Mesenchymal stem cell (in vitro differentiated cells and primary cell): ENCODE results near the gene SLC16A7.

Experiments used
- DNase-seq: peaks from one replicate; pipeline ENCODE4 v3.0.0-alpha.2; 2013
- H2AFZ ChIP-seq: one replicate; pipeline ENCODE4 v1.6.1; 2013; ENCODE audit warnings: low read depth, mild to moderate bottlenecking, control low read depth, inconsistent platforms, low read length, moderate library complexity
- H2AK5ac ChIP-seq: 2 replicates; pipeline ENCODE4 v1.6.1; 2013; ENCODE audit warnings: low read length, moderate library complexity, mild to moderate bottlenecking, inconsistent platforms; ENCODE audit not compliant: severe bottlenecking
- H2BK120ac ChIP-seq: one replicate; pipeline ENCODE4 v1.6.1; 2013; ENCODE audit warnings: low read depth, mild to moderate bottlenecking, inconsistent platforms, low read length, moderate library complexity
- H2BK12ac ChIP-seq, 2 experiments: one replicate each; pipeline ENCODE4 v1.6.1; 2013; ENCODE audit warnings: inconsistent platforms in 2 of 2, low read length in 2 of 2, mild to moderate bottlenecking in 2 of 2, moderate library complexity in 2 of 2, control low read depth in 1 of 2
- H2BK15ac ChIP-seq: one replicate; pipeline ENCODE4 v1.6.1; 2013; ENCODE audit warnings: mild to moderate bottlenecking, low read depth, inconsistent platforms; ENCODE audit not compliant: poor library complexity, severe bottlenecking
- H2BK5ac ChIP-seq: 2 replicates; pipeline ENCODE4 v1.6.1; 2013; ENCODE audit warnings: low read depth, mild to moderate bottlenecking, low read length, control low read depth, inconsistent platforms; ENCODE audit not compliant: poor library complexity, severe bottlenecking
- H3K14ac ChIP-seq, 2 experiments: one replicate each; pipeline ENCODE4 v1.6.1; 2013; ENCODE audit warnings: inconsistent platforms in 2 of 2, low read length in 2 of 2, control low read depth in 1 of 2, mild to moderate bottlenecking in 1 of 2, moderate library complexity in 1 of 2
- H3K18ac ChIP-seq, 2 experiments: one replicate each; pipeline ENCODE4 v1.6.1; 2013; ENCODE audit warnings: inconsistent platforms in 2 of 2, low read length in 2 of 2, control low read depth in 1 of 2, low read depth in 1 of 2, mild to moderate bottlenecking in 1 of 2
- H3K23ac ChIP-seq, 2 experiments: one replicate each; pipeline ENCODE4 v1.6.1; 2013; ENCODE audit warnings: inconsistent platforms in 2 of 2, low read length in 2 of 2, mild to moderate bottlenecking in 2 of 2, moderate library complexity in 2 of 2, control low read depth in 1 of 2
- H3K27ac ChIP-seq: 2 replicates; pipeline ENCODE4 v1.5.1; 2013; ENCODE audit warnings: mild to moderate bottlenecking, moderate library complexity, low read length, control low read depth, inconsistent platforms; ENCODE audit not compliant: poor library complexity, severe bottlenecking
- H3K27me3 ChIP-seq, 2 experiments: 2 replicates each; pipeline versions ENCODE4 v1.6.1 to v1.7.0; 2013; ENCODE audit warnings: low read length in 2 of 2, mild to moderate bottlenecking in 2 of 2, moderate library complexity in 2 of 2, control low read depth in 1 of 2, inconsistent platforms in 1 of 2; ENCODE audit not compliant: control insufficient read depth in 1 of 2, insufficient read depth in 1 of 2
- H3K36me3 ChIP-seq, 2 experiments: 2 replicates each; pipeline versions ENCODE4 v1.6.1 to v1.7.0; 2013; ENCODE audit warnings: low read length in 2 of 2, control low read depth in 1 of 2, inconsistent platforms in 1 of 2, low read depth in 1 of 2, mild to moderate bottlenecking in 1 of 2; ENCODE audit not compliant: insufficient read depth in 2 of 2, control insufficient read depth in 1 of 2
- H3K4ac ChIP-seq, 2 experiments: one replicate each; pipeline ENCODE4 v1.6.1; 2013; ENCODE audit warnings: inconsistent platforms in 2 of 2, low read length in 2 of 2, mild to moderate bottlenecking in 2 of 2, moderate library complexity in 2 of 2, control low read depth in 1 of 2, low read depth in 1 of 2
- H3K4me1 ChIP-seq: 2 replicates; pipeline ENCODE4 v1.6.1; 2013; ENCODE audit warnings: low read depth, low read length, control low read depth; ENCODE audit not compliant: control insufficient read depth, insufficient read depth
- H3K4me2 ChIP-seq: 2 replicates; pipeline ENCODE4 v1.6.1; 2013; ENCODE audit warnings: low read length, mild to moderate bottlenecking, inconsistent platforms; ENCODE audit not compliant: poor library complexity, severe bottlenecking
- H3K4me3 ChIP-seq, 2 experiments: 2 replicates each; pipeline versions ENCODE4 v1.5.1 to v1.7.0; 2013; ENCODE audit warnings: low read length in 2 of 2, mild to moderate bottlenecking in 2 of 2, control low read depth in 1 of 2, low read depth in 1 of 2; ENCODE audit not compliant: insufficient read depth in 1 of 2
- H3K79me1 ChIP-seq: replicated peaks from 2 replicates; pipeline ENCODE4 v1.6.1; 2013; ENCODE audit warnings: mild to moderate bottlenecking, control low read depth, low read length, inconsistent platforms; ENCODE audit not compliant: poor library complexity, severe bottlenecking
- H3K9ac ChIP-seq: 2 replicates; pipeline ENCODE4 v1.7.0; 2013; ENCODE audit warnings: mild to moderate bottlenecking, low read length, moderate library complexity
- H3K9me3 ChIP-seq: 2 replicates; pipeline ENCODE4 v1.7.0; 2013; ENCODE audit warnings: mild to moderate bottlenecking, low read length; ENCODE audit not compliant: control insufficient read depth
- H4K8ac ChIP-seq: one replicate; pipeline ENCODE4 v1.6.1; 2013; ENCODE audit warnings: inconsistent platforms, mild to moderate bottlenecking, low read length, moderate library complexity
- H4K91ac ChIP-seq: one replicate; pipeline ENCODE4 v1.6.1; 2013; ENCODE audit warnings: mild to moderate bottlenecking, low read length, inconsistent platforms
- WGBS: methylation state at CpG from one replicate; pipeline ENCODE4 v1.1.7; 2013; ENCODE audit warnings: mixed read lengths; 5-methylcytosine and 5-hydroxymethylcytosine counted together

SLC16A7 gene

GRCh38 chr12:59710964-59711363 lies 115.1 kb downstream of the SLC16A7 start:
- Histone ChIP-seq H2AK5ac (no peak overlapping the region), H3K9me3 (no peaks in the 10 kb centered on the region), H4K91ac (no peak overlapping the region), H2BK120ac (no peak overlapping the region), H3K4me1 (no peaks in the 10 kb centered on the region), H2BK5ac (no peak overlapping the region), H2BK12ac (no peak overlapping the region), H3K27me3 (no peaks in the 10 kb centered on the region), H3K36me3 (peaks cover 0 to 25% of the 10 kb centered on the region in 2 experiments), H3K4me2 (no peak overlapping the region), H3K9ac (no peak overlapping the region), H2AFZ (no peak overlapping the region), H3K79me1 (no peaks in the 10 kb centered on the region), H3K27ac (no peak overlapping the region), H3K4me3 (no peak overlapping the region), H2BK15ac (no peak overlapping the region), H3K18ac (no peak overlapping the region), H3K14ac (no peak overlapping the region), H3K4ac (no peak overlapping the region), H4K8ac (no peak overlapping the region), H3K23ac (no peak overlapping the region)
- DNase-seq: no peak
- WGBS: no CpG with 5 or more reads among the region's 2 CpGs

DNA sequence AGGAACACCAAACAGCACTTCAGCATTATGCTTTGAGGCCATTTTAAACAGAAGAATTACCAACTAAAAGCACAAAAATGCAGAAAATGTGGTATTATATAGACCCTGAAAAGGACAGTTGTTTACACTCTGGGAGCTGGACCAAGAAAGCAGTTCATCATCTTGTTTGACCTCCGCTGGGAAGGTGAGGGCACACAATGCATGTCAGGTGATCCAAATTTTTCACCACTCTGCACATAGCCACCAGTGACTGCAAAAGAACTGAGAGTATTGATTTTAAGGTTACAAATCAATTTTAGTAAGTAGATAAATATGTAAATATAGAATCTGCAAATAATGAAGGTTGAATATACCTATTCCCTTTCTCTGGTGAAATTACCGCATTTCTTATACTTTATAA lies 119.6 kb downstream of the SLC16A7 start:
- WGBS: 100% methylated on average over 1 of the region's 2 CpGs
- Histone ChIP-seq H2BK12ac (no peak overlapping the region), H3K4me3 (no peak overlapping the region), H3K27me3 (no peaks in the 10 kb centered on the region), H3K79me1 (no peaks in the 10 kb centered on the region), H3K36me3 (peaks cover 0 to 16% of the 10 kb centered on the region in 2 experiments), H4K8ac (no peak overlapping the region), H3K4me2 (no peak overlapping the region), H2AFZ (no peak overlapping the region), H3K4me1 (no peaks in the 10 kb centered on the region), H2BK15ac (no peak overlapping the region), H3K4ac (no peak overlapping the region), H3K9ac (no peak overlapping the region), H3K23ac (no peak overlapping the region), H3K14ac (no peak overlapping the region), H3K9me3 (no peaks in the 10 kb centered on the region), H4K91ac (no peak overlapping the region), H2AK5ac (no peak overlapping the region), H3K27ac (no peak overlapping the region), H3K18ac (no peak overlapping the region), H2BK120ac (no peak overlapping the region), H2BK5ac (no peak overlapping the region)
- DNase-seq: no peak

- WGBS: 94% methylated on average over 4 of the region's 4 CpGs
- Histone ChIP-seq H2BK15ac (no peak overlapping the region), H3K4me1 (no peaks in the 10 kb centered on the region), H3K4me2 (no peak overlapping the region), H3K79me1 (no peaks in the 10 kb centered on the region), H4K91ac (no peak overlapping the region), H3K23ac (no peak overlapping the region), H3K27me3 (no peaks in the 10 kb centered on the region), H3K36me3 (peaks cover 0 to 14% of the 10 kb centered on the region in 2 experiments), H2AK5ac (no peak overlapping the region), H3K14ac (no peak overlapping the region), H2BK120ac (no peak overlapping the region), H2BK12ac (no peak overlapping the region), H2BK5ac (no peak overlapping the region), H4K8ac (no peak overlapping the region), H3K9ac (no peak overlapping the region), H3K4me3 (no peak overlapping the region), H3K27ac (no peak overlapping the region), H2AFZ (no peak overlapping the region), H3K4ac (no peak overlapping the region), H3K9me3 (no peaks in the 10 kb centered on the region), H3K18ac (no peak overlapping the region)
- no peak for DNase-seq
These were observed 120.2 kb downstream of the SLC16A7 start for GRCh38 chr12:59716043-59716442.

DNA sequence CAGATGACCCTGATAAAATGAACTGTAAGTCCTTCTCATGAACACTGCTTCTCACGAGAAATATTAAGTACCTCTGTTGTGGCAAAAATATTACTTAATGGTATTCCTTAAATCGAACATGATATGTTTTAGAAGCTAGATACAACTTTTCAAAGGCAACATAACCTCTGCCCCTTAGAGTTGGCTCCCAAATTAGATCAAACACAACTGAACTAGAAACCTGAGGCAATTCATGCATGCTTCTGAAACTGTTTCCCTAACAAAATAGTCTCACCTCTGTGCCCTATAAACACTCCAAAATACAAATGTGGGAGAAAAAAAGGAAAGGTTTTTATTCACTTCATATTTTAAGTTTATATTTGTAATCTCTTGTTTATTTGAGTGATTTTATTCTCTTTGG lies 121.6 kb downstream of the SLC16A7 start:
- Histone ChIP-seq H3K4me2 (no peak overlapping the region), H3K23ac (no peak overlapping the region), H3K9ac (no peak overlapping the region), H3K36me3 (peaks cover 0 to 5% of the 10 kb centered on the region in 2 experiments), H2BK15ac (no peak overlapping the region), H3K27me3 (no peaks in the 10 kb centered on the region), H3K18ac (no peak overlapping the region), H2BK120ac (no peak overlapping the region), H4K91ac (no peak overlapping the region), H4K8ac (no peak overlapping the region), H3K4ac (no peak overlapping the region), H2AFZ (no peak overlapping the region), H2AK5ac (no peak overlapping the region), H3K4me1 (no peaks in the 10 kb centered on the region), H3K9me3 (no peaks in the 10 kb centered on the region), H3K14ac (no peak overlapping the region), H2BK12ac (no peak overlapping the region), H2BK5ac (no peak overlapping the region), H3K27ac (no peak overlapping the region), H3K4me3 (no peak overlapping the region), H3K79me1 (no peaks in the 10 kb centered on the region)
- DNase-seq: no peak
- WGBS: 80% methylated on average over 1 of the region's 2 CpGs
